Measurements from ENCODE around the gene IL17REL. TPM values are rescaled to one million over a fixed set of nuclear protein-coding genes. Genes with fewer than 3 reads are reported as not detected.
A peak's percentile ranks its signal among the peaks of the same experiment; 100 is the strongest.
"Not testable (repeated sequence)": the region's sequence is repeated elsewhere in the genome, so short reads cannot be mapped to it uniquely, and the experiment has no call there.

The IL17REL gene
- total RNA-seq, 1 donor from 2014 or later, result not detected

- DNase-seq (ENCODE audit: low read depth), result peak; percentile 40
Observed at GRCh38 chr22:49992921-49993648, 19.5 kb downstream of the IL17REL start.

GRCh38 chr22:49991907-49992533 lies 20.5 kb downstream of the IL17REL start:
- no peak for DNase-seq (ENCODE audit: low read depth)

GRCh38 chr22:49991167-49991566 lies 21.4 kb downstream of the IL17REL start:
- DNase-seq (ENCODE audit: low read depth), result no peak

GRCh38 chr22:49989826-49990225 lies 22.7 kb downstream of the IL17REL start:
- DNase-seq (ENCODE audit: low read depth), result not testable (repeated sequence)

GRCh38 chr22:49986325-49986724 lies 26.2 kb downstream of the IL17REL start:
- DNase-seq (ENCODE audit: low read depth), result no peak

GRCh38 chr22:49983148-49984042 lies 29.2 kb downstream of the IL17REL start:
- DNase-seq (ENCODE audit: low read depth), result no peak

GRCh38 chr22:49981799-49982198 lies 30.8 kb downstream of the IL17REL start:
- DNase-seq (ENCODE audit: low read depth), result not testable (repeated sequence)

GRCh38 chr22:49979587-49980264 lies 32.8 kb downstream of the IL17REL start:
- no peak for DNase-seq (ENCODE audit: low read depth)

- DNase-seq (ENCODE audit: low read depth), result no peak
Observed at GRCh38 chr22:49977578-49977977, 35.0 kb downstream of the IL17REL start.

- no peak for DNase-seq (ENCODE audit: low read depth)
Observed at GRCh38 chr22:49976439-49977175, 36.0 kb downstream of the IL17REL start.

GRCh38 chr22:49975543-49976389 lies 36.8 kb downstream of the IL17REL start:
- no peak for DNase-seq (ENCODE audit: low read depth)

GRCh38 chr22:49973018-49973961 lies 39.3 kb downstream of the IL17REL start:
- peak; percentile 34 for DNase-seq (ENCODE audit: low read depth)

GRCh38 chr22:49972163-49973017 lies 40.2 kb downstream of the IL17REL start:
- DNase-seq (ENCODE audit: low read depth), result no peak

GRCh38 chr22:49971232-49972162 lies 41.1 kb downstream of the IL17REL start:
- peak; percentile 71 for DNase-seq (ENCODE audit: low read depth)

GRCh38 chr22:49970528-49971231 lies 41.9 kb downstream of the IL17REL start:
- DNase-seq (ENCODE audit: low read depth), result peak; percentile 97

Measured in myocyte (in vitro differentiated cells).